ENCODE results near the gene KMT2B.

- TF ChIP-seq POLR2A (IDR thresholded peaks at IDR 0.05), result peak; percentile 19
- no peak for TF ChIP-seq CTCF (IDR thresholded peaks at IDR 0.05)
These were observed 22.8 kb downstream of the KMT2B start for GRCh38 chr19:35740423-35741202.
